ENCODE results near the gene ASTN2.
"Not testable (repeated sequence)": the region's sequence is repeated elsewhere in the genome, so short reads cannot be mapped to it uniquely, and the experiment has no call there.

ASTN2 gene

GRCh38 chr9:116843863-116844620, 570.8 kb downstream of the ASTN2 start:
- H3K4me3 ChIP-seq (ENCODE audit: low read length): no peak overlapping the region
- TF ChIP-seq CTCF (conservative IDR thresholded peaks at IDR 0.05; ENCODE audit: low read length): no peak
- DNase-seq (ENCODE audit: low read depth): no peak

- no peak overlapping the region for H3K4me3 ChIP-seq (ENCODE audit: low read length)
- DNase-seq (ENCODE audit: low read depth): no peak
- no peak for TF ChIP-seq CTCF (conservative IDR thresholded peaks at IDR 0.05; ENCODE audit: low read length)
Measured at GRCh38 chr9:116842658-116843057, 572.2 kb downstream of the ASTN2 start.

- H3K4me3 ChIP-seq (ENCODE audit: low read length); DNase-seq (ENCODE audit: low read depth): not testable (repeated sequence)
Measured at GRCh38 chr9:116838468-116838867, 576.4 kb downstream of the ASTN2 start.

GRCh38 chr9:116837018-116837989, 577.6 kb downstream of the ASTN2 start:
- no peak for DNase-seq (ENCODE audit: low read depth)
- no peak for TF ChIP-seq CTCF (conservative IDR thresholded peaks at IDR 0.05; ENCODE audit: low read length)
- H3K4me3 ChIP-seq (ENCODE audit: low read length): no peak overlapping the region

GRCh38 chr9:116830321-116830720, 584.5 kb downstream of the ASTN2 start:
- not testable (repeated sequence) for H3K4me3 ChIP-seq (ENCODE audit: low read length); DNase-seq (ENCODE audit: low read depth)

GRCh38 chr9:116821633-116822229, 593.1 kb downstream of the ASTN2 start:
- no peak for TF ChIP-seq CTCF (conservative IDR thresholded peaks at IDR 0.05; ENCODE audit: low read length)
- no peak overlapping the region for H3K4me3 ChIP-seq (ENCODE audit: low read length)
- DNase-seq (ENCODE audit: low read depth): no peak

- DNase-seq (ENCODE audit: low read depth): no peak
- no peak for TF ChIP-seq CTCF (conservative IDR thresholded peaks at IDR 0.05; ENCODE audit: low read length)
- no peak overlapping the region for H3K4me3 ChIP-seq (ENCODE audit: low read length)
Measured at GRCh38 chr9:116819116-116819515, 595.7 kb downstream of the ASTN2 start.

Measured in AG10803 (cell line).